ENCODE measurements around the gene HMGB3. TPM values are rescaled to one million over a fixed set of nuclear protein-coding genes. Genes with fewer than 3 reads are reported as not detected.

The HMGB3 gene
- total RNA-seq, 1 experiment from 2014 or later, result 373 TPM

DNA sequence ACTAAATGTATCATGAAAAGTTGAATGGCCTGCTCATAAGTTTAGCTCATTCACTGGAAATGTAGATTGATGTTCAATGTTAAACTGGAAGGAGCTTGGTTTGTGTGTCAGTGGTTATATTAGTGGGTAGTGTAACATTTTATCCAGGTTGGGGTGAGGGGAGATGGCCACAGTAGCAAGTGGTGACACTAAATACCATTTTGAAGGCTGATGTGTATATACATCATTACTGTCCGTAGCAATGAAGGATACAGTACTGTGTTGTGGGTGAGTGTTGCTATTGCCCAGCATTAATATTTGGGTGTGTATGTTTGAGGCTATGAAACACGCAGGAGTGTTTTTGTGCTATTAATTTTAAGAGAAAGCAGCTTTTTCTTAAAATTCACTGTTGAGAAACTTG is 6.3 kb downstream of the HMGB3 start:
- Histone ChIP-seq H3K18ac (ENCODE audit: insufficient read length, low read depth, low read length) (no peak overlapping the region), H3K27me3 (ENCODE audit: insufficient read depth, low read length) (no peaks in the 10 kb centered on the region), H3K4me1 (ENCODE audit: insufficient read depth, low read length) (no peaks in the 10 kb centered on the region), H2BK20ac (ENCODE audit: low read depth, low read length, poor library complexity, severe bottlenecking) (no peak overlapping the region), H3K79me2 (ENCODE audit: insufficient read depth, low read length) (peaks cover 8% of the 10 kb centered on the region; the same call in 1 of the 2 replicates), H2BK12ac (ENCODE audit: insufficient read length, low read depth, low read length) (no peak overlapping the region), H3K23me2 (ENCODE audit: insufficient read length, low read depth, low read length, poor library complexity, severe bottlenecking) (peaks cover 5% of the 10 kb centered on the region), H3K4ac (ENCODE audit: low read depth, low read length) (no peak overlapping the region), H3K79me1 (ENCODE audit: insufficient read depth, low read depth, low read length, poor library complexity, severe bottlenecking) (no peaks in the 10 kb centered on the region), H2BK15ac (ENCODE audit: low read depth, low read length) (no peak overlapping the region), H2AFZ (ENCODE audit: low read length) (no peak overlapping the region), H2AK5ac (ENCODE audit: insufficient read length, low read length) (no peak overlapping the region), H3K9ac (ENCODE audit: extremely low read depth, insufficient read length, low read length) (no peak overlapping the region), H2BK5ac (ENCODE audit: insufficient read length, low read length) (no peak overlapping the region), H4K8ac (replicated peaks; ENCODE audit: insufficient read length, low read depth, low read length) (no peak overlapping the region), H3K56ac (ENCODE audit: insufficient read length, low read depth, low read length) (no peak overlapping the region), H3T11ph (ENCODE audit: low read length) (no peak overlapping the region), H3K9me3 (ENCODE audit: control insufficient read depth, low read depth, low read length) (no peaks in the 10 kb centered on the region), H2BK120ac (ENCODE audit: low read depth, low read length, poor library complexity, severe bottlenecking) (no peak overlapping the region), H3K14ac (ENCODE audit: insufficient read depth, low read length) (no peak overlapping the region), H3K4me2 (ENCODE audit: insufficient read depth, insufficient read length, low read length) (no peak overlapping the region), H4K20me1 (ENCODE audit: control insufficient read depth, insufficient read depth, insufficient read length) (no peaks in the 10 kb centered on the region), H4K91ac (ENCODE audit: insufficient read length, low read depth, low read length) (no peak overlapping the region), H3K27ac (ENCODE audit: insufficient read length, low read depth, low read length) (no peak overlapping the region), H4K5ac (ENCODE audit: insufficient read length, low read depth, low read length) (no peak overlapping the region), H3K23ac (ENCODE audit: insufficient read length, low read depth, low read length) (no peak overlapping the region)
- H3K36me3 Mint-ChIP-seq (ENCODE audit: insufficient read depth in 1 of 3, low read depth in 3 of 3), result peaks cover 22 to 41% (median 35%) of the 10 kb centered on the region in 3 experiments
- no peak for DNase-seq
- peaks cover 3 to 12% of the 10 kb centered on the region in 2 experiments for H3K4me1 Mint-ChIP-seq
- no peak overlapping the region for H3K4me3 Mint-ChIP-seq
- no peaks in the 10 kb centered on the region for H3K27me3 Mint-ChIP-seq (ENCODE audit: low read depth)
- WGBS (ENCODE audit: extremely low coverage, insufficient read length, low lambda C conversion rate), result no CpG with 5 or more reads among the region's 2 CpGs
- TF ChIP-seq, protein P1, sequence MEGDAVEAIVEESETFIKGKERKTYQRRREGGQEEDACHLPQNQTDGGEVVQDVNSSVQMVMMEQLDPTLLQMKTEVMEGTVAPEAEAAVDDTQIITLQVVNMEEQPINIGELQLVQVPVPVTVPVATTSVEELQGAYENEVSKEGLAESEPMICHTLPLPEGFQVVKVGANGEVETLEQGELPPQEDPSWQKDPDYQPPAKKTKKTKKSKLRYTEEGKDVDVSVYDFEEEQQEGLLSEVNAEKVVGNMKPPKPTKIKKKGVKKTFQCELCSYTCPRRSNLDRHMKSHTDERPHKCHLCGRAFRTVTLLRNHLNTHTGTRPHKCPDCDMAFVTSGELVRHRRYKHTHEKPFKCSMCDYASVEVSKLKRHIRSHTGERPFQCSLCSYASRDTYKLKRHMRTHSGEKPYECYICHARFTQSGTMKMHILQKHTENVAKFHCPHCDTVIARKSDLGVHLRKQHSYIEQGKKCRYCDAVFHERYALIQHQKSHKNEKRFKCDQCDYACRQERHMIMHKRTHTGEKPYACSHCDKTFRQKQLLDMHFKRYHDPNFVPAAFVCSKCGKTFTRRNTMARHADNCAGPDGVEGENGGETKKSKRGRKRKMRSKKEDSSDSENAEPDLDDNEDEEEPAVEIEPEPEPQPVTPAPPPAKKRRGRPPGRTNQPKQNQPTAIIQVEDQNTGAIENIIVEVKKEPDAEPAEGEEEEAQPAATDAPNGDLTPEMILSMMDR (conservative IDR thresholded peaks at IDR 0.05), result no peak
- peaks cover 53 to 62% of the 10 kb centered on the region in 2 experiments for H3K9me3 Mint-ChIP-seq
- H3K27ac Mint-ChIP-seq, result no peak overlapping the region
